HG03064 (cell line): ENCODE data around the gene TTR.

Experiments used
- ATAC-seq: cut with Tn5 transposase; IDR thresholded peaks from one replicate; pipeline ENCODE4 v1.9.1; 2021; ENCODE audit warnings: low read depth; ENCODE audit not compliant: unreplicated experiment

The TTR gene

DNA sequence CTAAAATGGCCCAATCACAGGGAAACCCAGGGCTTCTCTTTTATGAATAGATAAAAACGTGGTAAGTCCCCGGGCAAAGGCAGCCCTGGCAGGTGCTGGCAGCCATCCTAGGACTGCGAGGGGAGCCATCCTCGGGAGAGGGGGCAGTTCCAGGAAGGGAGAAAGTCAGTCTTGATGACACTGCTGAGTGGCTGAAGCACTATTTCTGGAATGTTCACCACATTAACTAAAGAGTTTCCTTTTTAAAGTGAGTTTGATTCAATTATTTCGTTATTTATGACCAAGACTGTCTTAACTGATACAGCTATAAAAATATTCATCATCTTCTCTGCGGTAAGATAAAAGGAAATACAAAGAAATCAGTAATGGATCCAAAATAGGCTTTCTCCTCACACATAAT, 20.4 kb downstream of the TTR start:
- no peak for ATAC-seq

DNA sequence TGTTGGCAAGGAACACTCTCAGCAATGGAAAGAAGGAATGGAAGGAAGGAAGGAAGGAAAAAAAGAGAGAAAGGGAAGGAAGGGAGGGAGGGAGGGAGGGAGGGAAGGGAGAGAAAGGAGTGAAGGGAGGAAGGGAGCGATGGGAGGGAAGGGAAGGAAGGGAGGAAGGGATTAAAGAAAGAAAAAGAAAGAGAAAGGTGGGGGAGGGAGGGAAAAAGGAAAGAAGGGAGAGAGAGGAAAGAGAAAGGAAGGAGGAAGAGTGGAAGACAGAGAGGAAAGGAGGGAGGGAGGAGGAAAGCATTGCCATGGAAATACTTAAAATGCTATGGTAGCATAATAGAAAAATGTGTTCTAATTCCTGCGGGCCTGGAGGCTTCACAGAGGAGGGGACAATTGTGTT, 22.4 kb downstream of the TTR start:
- ATAC-seq = no peak

DNA sequence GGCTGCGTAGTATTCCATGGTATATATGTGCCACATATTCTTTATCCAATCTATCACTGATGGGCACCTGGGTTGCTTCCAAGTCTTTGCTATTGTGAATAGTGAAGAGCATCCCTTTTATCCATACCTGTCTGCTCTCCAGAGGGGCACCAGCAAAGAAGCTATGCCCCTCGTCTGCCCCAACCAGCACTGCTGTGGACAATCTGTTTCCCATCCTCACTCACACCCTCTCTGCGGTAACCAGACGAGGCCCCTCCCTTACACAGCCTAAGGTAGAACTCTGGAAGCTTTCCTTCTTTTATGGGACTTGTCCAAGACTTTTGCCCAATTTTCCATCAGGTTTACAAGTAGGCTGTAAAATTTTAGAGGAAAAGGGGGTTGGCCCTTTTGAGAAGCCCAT, 24.9 kb downstream of the TTR start:
- ATAC-seq = no peak

DNA sequence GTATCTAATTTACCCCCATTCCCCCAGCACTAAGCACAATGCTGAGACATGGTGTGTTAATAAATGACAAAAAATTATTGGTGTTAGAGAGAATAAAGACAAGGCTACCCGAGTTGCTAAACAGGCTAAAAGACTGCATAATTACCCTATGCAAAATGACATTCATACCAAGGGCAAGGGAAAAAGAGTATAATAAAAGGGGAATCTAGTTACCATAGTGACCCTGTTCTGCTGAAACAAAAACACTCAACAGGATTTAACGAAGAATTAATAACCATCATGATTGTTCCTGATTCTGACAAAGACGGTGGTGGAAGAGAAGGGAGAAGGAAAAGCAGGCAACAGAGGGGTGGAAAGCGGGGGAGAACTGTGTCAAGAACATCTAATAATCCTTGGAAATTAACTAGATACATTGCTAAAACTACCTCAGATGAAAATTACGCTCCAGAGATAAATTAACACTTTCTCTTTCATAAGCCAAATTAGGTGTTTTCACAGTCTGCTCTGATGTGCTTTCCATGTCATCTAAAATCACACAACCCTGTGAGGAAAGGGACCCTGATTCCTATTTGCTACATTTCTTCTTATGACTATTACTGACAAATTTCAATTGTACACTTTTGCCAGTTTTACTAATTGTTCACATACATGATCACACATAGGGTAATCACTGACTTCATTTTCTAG, 25.5 kb downstream of the TTR start:
- ATAC-seq = no peak

DNA sequence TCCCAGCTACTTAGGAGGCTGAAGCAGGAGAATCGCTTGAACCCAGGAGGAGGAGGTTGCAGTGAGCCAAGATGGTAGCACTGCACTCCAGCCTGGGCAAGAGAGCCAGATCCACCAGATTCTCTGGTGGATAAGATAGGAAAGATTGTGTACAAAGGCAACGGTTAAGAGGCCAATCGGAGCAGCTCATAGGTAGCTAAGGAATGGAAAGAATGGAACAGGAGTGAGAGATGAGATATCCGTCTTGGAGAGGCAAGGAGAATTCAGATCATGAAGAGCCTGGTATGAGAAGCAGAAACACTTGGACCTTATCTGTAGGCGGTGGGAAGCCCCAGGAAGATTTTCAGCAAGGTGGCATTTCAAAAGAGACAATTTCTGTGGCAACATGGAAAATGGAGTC, 27.1 kb downstream of the TTR start:
- ATAC-seq = no peak

DNA sequence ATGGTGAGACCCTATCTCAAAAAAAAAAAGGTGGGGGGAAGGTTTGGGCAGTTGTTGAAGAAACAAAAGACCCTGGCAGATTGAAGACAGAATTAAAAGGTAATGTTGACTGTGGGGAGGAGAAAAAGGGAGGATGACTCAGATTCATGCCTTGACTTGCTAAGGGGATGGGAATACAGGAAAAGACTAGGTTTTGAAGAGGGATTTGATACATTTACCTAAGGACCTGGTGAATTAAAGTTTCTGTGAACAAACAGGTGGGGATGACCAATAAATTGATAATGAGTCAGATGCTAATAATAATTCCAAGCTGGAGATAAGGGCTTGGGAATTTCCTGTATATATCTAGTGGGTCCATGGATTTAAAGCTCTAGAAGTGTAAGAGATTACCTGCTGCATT, 27.6 kb downstream of the TTR start:
- ATAC-seq = no peak

DNA sequence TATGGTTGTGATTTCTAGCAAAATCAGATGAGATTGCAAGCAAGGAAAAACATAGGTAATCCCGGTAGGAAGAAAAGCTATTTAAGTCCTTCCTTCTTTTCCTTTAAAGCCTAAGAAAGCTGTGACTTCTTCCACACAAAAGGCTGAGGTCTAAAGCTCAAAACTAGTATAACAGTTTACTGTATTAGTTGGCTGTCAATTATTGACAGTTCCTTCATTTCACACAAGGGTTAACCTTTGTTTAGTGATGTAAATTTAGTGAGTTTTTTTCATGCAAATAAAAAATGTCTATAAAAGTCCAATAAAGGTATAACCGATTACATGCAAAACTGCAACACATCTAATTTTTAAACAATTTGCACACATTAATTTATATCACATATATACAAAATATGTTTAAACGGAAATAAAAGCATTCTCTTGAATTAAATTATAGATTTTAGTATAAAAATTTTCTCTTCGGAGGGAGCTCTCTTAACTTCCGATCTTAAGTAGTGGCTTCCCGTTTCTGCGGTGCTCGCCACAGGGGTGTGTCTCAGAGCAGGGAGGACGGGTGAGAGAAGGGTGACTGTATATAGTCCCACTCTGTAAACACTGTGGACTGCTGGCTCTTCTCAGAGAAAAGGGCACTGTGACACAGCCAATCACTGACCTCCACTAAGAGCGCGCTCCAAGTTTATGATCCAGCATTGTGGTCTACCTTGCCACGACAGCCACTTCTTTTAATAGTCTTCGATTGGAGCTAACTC, 33.4 kb downstream of the TTR start:
- no peak for ATAC-seq

DNA sequence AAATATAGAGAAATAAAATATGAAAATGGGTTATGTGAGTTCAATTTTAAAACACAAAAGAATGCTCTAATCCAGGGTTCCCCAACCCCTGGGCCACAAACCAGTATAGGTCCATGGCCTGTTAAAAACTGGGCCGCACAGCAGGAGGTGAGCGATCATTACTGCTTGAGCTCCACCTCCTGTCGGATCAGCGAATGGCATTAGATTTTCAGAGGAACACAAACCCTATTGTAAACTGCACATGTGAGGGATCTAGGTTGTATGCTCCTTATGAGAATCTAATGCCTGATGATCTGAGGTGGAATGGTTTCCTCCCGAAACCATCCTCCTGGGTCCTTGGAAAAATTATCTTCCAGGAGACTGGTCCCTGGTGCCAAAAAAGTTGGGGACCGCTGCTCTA, 34.7 kb downstream of the TTR start:
- ATAC-seq = no peak

DNA sequence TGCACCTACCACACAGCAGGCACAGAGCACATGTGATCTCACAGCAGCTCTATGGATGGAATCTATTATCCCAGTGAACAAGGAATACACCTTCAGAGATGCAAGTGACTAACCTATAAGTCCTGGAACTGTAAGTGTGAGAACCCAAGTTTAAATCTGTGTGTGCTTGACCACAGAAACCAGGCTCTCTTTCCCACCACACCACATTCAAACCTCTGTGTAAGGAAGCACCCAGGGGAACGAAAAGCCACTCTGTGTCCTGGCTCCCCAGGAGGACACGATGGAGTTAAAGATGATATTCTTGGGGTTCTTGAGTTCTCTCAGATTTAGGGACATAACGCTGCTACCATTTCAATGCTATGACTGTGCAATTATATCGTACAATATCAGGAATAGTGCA, 38.9 kb downstream of the TTR start:
- ATAC-seq = no peak

DNA sequence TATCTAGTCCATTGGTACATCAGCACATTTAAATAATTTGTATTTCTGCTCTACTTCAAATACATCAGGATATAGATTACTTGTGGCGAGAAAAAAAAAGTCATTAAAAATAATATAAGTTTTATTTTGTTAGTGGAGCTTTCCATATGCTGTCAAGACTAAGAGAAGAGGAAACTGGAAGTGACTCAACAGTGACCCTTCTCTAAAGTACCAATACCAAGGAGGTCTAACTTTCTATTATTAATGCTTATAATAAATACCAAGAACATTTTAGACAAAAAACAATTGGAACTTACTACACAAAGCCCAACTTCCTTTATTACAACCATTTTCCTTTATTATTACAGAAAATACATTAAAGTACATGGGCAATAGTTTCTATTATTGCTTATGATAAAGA, 39.8 kb downstream of the TTR start:
- no peak for ATAC-seq

DNA sequence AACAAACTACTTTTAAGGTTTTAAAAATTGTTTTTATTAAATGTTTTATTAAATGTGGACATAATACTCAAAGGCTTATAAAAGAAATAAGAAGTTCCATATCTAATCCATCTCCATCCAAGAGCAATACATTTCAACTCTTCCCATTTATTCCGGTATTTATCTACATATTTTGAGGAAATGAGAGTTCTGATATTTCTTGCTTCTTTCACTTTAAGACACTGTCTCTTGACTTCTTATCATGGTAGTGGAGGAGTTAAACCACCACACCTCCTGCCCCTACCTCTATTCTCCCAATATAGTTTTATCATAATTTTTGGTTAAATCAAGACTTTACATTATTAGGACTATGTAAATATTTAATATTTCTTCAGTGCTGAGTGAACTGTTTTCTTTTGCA, 40.7 kb downstream of the TTR start:
- ATAC-seq = no peak

DNA sequence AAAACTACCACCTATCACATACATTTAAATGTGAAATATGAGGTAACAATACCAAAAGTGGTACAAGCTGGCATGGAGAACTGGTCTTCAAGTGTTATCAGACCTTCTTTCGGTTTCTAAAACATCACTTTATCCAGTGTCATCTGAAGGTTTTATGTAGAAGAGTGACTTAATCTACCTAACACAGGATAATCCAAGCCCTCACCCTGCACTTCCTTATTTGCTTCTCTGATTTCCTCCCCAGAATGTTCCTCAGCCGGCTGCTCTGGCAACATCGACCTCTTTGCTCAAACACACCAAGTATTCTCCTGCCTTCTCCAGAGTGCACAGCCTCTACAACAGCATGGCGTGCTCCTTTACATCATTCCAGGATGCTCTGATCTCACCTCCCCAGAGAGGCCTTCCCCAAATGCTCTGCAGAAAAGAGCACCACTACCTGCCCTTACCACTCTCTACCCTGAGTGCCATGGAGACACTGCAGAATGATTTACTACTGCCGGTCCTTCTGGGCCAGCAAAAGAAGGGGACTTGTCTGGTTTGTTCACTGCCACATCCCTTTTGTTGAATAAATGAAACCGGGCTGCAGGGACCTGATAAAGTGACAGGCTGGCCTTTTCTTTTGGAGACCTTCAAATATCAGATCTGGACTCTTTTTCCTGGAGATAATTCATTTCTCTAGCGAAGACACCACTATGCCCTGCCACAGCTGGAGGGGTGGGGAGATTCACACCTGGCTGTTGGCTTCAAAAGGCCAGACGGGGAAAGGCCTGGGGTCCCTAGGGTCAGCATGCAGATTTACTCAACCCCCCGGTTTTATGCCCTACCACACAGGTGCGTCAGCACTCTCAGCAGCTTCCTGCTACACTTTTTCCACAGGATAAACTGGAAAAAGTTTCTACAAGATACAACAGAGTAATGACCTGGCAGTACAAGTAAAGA, 42.0 kb downstream of the TTR start:
- peak; percentile 15 for ATAC-seq

DNA sequence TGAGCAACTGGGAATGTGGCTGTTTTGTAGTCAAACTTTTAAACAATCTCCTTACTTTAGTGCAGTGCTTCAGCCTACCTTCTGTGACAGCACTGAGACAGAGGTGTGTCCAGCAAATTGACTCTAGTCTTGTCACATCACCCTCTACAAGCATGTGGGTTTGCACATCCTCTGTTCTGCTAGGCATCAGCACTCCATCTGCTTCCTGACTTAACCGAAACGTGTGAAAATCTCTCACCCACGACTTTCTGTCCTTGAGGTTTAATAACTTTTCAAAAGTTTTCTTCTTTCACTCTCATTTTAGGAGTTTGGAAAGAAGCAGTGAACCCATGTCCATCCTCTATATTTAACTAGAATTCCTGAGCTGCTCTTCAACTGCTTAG, 42.6 kb downstream of the TTR start:
- peak; percentile 98 for ATAC-seq

DNA sequence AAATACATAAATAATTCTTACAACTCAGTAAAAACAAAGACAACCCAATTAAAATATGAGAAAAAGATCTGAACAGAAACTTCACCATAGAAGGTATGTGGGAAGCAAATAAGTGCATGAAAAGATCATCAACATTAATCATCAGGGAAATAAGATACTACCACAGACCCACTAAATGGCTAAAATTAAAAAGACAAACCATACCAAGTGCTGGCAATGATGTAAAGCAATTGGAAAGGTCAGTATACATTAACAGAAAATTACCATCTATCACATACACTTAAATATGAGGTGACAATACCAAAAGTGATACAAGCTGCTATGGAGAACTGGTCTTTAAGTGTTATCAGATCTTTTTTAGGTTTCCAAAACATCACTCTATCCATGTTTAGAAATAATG, 44.7 kb downstream of the TTR start:
- no peak for ATAC-seq

DNA sequence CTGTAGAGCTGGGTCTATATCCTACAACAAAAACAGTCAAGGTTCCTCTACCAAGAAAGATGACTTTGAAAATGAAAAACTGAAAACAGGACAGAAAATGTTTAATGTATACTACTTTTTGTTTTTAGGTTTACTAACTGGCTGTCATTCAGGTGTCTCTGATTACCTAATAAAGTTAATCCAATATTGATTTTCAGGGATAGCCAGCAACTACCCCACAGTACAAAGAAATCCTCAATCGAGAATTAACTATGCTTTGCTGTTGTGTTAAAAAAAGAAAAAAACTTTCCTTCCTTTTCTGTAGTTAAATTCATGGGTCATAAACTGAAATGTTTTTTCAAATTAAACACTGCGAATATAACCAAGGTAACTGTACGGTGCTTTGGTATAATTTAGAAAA, 45.8 kb downstream of the TTR start:
- no peak for ATAC-seq

DNA sequence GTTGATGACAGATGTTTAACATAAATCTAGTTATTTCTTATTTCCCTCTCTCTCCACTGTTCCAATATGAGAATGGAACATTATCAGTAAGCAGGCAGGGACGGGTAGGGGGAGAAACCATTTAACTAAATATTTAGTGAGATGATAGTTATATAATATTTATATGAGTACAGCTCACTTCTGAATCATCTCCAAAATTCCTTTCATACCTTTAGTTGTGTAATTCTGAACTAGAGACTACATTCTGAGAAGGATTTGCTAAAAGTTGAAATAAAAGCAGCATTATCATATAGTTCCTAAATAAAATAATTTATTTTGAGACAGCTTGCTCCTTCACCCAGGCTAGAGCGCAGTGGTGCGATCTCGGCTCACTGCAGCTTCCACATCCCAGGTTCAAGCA, 51.3 kb downstream of the TTR start:
- no peak for ATAC-seq

DNA sequence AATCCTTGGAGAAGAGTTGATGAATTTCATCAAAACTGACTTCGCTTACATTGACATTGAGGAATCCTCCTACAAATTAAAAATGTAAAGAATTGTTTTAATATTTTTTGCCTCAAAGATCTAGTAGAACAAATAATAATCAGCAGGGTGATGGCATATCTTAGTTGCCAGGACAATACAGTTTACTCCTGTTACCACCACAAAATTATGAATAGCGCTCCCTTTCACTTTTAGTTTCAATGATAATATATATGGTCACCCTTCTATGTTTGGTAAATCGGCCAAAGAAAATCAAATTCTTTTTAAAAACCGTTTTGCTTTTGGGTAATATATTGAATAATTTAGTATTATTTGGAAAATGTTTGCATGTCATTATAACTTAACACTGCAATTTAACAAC, 53.7 kb downstream of the TTR start:
- ATAC-seq = no peak

DNA sequence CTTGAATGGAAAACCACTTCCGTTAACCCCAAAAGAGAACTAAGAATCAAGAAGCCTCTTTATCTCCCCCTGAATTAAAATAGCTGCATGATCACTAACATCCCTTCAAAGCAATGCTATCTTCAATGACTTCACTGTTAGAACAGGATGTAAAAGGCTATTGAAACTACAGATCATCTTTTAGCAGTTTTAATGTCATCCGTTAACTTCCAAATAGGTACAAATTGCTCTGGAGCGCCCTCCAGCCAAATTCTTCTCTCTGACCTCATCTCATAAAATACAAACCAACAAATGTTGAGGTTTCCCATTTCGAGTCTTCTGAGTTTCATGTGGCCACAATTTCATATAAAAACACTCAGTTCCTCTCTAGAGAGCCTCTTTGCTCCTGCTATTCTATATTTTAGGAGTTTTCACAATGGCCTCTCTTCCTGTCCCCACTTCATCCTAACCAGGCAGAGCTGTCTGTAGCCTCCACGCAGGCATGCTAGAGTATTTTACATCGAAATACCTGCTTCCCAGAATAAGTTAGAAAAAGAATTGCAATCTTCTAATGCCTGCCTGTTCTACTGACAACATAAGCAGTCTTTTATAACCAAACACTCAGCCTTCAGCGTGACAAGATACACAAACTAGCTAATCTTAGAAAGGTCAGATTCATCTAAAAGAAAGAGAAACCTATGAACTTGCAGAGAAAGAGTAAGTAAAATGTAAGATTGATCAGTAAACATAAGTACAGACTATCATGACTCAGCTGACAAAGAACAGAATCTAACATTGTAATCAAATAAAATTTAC, 54.9 kb downstream of the TTR start:
- no peak for ATAC-seq

DNA sequence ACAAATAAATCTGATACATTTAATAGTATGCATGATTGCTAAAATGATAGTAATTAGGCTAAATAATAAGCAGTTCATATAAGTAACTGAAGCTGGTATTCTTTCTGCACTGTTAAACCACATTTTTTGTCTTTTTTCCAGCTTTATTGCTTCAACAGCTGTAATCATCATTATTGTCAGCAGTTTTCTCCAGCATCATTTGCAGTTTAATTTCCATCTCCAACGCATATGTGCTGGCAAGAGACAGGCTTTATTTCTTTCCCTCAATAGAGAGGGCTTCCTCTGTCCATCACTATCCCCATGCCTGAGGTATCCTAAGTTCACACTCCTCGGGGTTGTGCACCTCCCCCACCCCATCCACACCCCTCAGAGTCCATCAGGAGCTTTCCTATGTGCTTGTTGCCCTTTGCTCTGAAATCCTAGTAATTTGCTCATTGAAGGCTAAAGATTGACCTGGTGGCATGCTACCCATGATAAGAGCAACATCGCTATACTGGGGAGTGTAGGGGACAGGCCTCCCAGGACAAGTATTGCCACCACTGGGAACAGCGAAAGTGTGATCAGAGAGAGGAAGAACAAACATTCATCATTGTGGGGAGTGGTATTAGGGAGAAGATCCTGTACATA, 55.6 kb downstream of the TTR start:
- ATAC-seq = no peak
